ENCODE measurements around the gene RPS15.

RPS15 gene

DNA sequence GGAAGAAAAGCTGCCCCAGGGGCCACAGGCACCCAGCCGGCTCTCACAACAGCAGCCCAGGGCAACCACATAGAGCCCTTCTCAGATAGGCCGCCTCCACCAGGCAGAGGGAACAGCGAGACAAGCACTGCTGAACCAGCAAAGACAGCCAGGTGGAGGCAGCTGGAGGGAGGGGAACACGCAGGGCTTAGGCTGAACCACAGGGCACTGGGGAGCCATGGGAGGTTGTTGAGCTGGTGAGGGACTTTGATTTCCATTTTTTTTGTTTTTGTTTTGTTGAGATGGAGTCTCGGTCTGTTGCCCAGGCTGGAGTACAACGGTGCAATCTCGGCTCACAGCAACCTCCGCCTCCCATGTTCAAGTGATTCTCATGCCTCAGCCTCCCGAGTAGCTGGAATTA lies 40.4 kb upstream of the RPS15 start:
- no peak overlapping the region for H3K4me3 ChIP-seq (replicated peaks; ENCODE audit: insufficient read depth, low read length)
- peak in 1 of 2 experiments; percentile 67 for DNase-seq (ENCODE audit: low read depth in 1 of 2, low spot score in 1 of 2)
- no peak for TF ChIP-seq POLR2AphosphoS5 (IDR thresholded peaks at IDR 0.05; ENCODE audit: low read depth)
- TF ChIP-seq SPI1 (IDR thresholded peaks at IDR 0.05; ENCODE audit: borderline replicate concordance, low read depth) = no peak
- TF ChIP-seq, protein P1, sequence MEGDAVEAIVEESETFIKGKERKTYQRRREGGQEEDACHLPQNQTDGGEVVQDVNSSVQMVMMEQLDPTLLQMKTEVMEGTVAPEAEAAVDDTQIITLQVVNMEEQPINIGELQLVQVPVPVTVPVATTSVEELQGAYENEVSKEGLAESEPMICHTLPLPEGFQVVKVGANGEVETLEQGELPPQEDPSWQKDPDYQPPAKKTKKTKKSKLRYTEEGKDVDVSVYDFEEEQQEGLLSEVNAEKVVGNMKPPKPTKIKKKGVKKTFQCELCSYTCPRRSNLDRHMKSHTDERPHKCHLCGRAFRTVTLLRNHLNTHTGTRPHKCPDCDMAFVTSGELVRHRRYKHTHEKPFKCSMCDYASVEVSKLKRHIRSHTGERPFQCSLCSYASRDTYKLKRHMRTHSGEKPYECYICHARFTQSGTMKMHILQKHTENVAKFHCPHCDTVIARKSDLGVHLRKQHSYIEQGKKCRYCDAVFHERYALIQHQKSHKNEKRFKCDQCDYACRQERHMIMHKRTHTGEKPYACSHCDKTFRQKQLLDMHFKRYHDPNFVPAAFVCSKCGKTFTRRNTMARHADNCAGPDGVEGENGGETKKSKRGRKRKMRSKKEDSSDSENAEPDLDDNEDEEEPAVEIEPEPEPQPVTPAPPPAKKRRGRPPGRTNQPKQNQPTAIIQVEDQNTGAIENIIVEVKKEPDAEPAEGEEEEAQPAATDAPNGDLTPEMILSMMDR (IDR thresholded peaks at IDR 0.05; ENCODE audit: insufficient read depth, low read length) = no peak
- TF ChIP-seq GABPA (IDR thresholded peaks at IDR 0.05; ENCODE audit: low read depth) = no peak
- TF ChIP-seq, protein P2, sequence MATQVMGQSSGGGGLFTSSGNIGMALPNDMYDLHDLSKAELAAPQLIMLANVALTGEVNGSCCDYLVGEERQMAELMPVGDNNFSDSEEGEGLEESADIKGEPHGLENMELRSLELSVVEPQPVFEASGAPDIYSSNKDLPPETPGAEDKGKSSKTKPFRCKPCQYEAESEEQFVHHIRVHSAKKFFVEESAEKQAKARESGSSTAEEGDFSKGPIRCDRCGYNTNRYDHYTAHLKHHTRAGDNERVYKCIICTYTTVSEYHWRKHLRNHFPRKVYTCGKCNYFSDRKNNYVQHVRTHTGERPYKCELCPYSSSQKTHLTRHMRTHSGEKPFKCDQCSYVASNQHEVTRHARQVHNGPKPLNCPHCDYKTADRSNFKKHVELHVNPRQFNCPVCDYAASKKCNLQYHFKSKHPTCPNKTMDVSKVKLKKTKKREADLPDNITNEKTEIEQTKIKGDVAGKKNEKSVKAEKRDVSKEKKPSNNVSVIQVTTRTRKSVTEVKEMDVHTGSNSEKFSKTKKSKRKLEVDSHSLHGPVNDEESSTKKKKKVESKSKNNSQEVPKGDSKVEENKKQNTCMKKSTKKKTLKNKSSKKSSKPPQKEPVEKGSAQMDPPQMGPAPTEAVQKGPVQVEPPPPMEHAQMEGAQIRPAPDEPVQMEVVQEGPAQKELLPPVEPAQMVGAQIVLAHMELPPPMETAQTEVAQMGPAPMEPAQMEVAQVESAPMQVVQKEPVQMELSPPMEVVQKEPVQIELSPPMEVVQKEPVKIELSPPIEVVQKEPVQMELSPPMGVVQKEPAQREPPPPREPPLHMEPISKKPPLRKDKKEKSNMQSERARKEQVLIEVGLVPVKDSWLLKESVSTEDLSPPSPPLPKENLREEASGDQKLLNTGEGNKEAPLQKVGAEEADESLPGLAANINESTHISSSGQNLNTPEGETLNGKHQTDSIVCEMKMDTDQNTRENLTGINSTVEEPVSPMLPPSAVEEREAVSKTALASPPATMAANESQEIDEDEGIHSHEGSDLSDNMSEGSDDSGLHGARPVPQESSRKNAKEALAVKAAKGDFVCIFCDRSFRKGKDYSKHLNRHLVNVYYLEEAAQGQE (IDR thresholded peaks at IDR 0.05; ENCODE audit: insufficient replicate concordance, low read depth) = no peak
- no peak overlapping the region for H3K27ac ChIP-seq (replicated peaks)
- H3K27me3 ChIP-seq (ENCODE audit: insufficient read depth, poor library complexity, severe bottlenecking) = peaks cover 5% of the 10 kb centered on the region

DNA sequence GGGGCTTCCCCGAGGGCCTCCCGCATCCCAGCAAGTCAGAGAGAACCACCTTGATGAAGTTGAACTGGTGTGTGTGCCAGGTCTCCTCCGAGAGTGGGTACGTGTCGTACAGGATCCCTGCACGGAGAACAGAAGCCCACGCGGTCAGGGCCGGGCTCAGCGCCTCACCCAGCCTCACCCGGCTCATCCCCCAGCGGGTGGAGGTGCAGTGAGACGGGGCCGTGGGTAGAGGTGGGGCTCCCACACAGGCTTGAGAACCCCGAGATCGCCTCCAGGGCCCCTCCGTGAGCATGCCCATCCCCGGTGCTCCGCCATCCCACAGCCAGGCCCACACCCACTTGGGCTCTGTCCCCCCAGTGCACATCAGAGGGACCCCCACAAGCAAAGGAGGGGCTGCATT lies 39.1 kb upstream of the RPS15 start:
- no peak for DNase-seq (ENCODE audit: low read depth in 1 of 2, low spot score in 1 of 2)
- TF ChIP-seq, protein P2 (IDR thresholded peaks at IDR 0.05; ENCODE audit: insufficient replicate concordance, low read depth) = no peak
- no peak for TF ChIP-seq GABPA (IDR thresholded peaks at IDR 0.05; ENCODE audit: low read depth)
- TF ChIP-seq SPI1 (IDR thresholded peaks at IDR 0.05; ENCODE audit: borderline replicate concordance, low read depth) = no peak
- TF ChIP-seq, protein P1 (IDR thresholded peaks at IDR 0.05; ENCODE audit: insufficient read depth, low read length) = no peak
- TF ChIP-seq POLR2AphosphoS5 (IDR thresholded peaks at IDR 0.05; ENCODE audit: low read depth) = no peak
- no peak overlapping the region for H3K27ac ChIP-seq (replicated peaks)
- no peak overlapping the region for H3K4me3 ChIP-seq (replicated peaks; ENCODE audit: insufficient read depth, low read length)
- H3K27me3 ChIP-seq (ENCODE audit: insufficient read depth, poor library complexity, severe bottlenecking) = peaks cover 5% of the 10 kb centered on the region

DNA sequence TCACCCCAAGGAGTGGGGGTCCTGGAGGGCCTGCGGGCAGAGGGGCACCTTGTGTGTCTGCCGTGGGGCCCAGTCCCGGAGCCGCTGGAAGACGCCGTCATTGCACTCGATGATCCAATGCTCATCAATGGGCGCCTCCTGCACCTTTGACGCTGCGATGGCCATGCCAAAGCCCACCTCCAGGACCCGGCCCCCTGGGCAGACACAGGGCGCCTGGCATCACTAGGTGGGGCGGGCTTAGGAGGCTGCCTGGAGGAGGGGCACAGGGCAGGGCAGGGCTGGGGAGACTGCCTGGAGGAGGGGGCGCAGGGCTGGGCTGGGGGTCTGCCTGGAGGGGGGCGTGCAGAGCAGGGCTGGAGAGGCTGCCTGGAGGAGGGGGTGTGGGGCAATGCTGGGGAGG lies 38.5 kb upstream of the RPS15 start:
- H3K4me3 ChIP-seq (replicated peaks; ENCODE audit: insufficient read depth, low read length) = no peak overlapping the region

More for the DNA sequence above, 38.5 kb upstream of the RPS15 start:
- peaks cover 5% of the 10 kb centered on the region for H3K27me3 ChIP-seq (ENCODE audit: insufficient read depth, poor library complexity, severe bottlenecking)
- no peak overlapping the region for H3K27ac ChIP-seq (replicated peaks)
- TF ChIP-seq, protein P1 (IDR thresholded peaks at IDR 0.05; ENCODE audit: insufficient read depth, low read length) = no peak
- TF ChIP-seq POLR2AphosphoS5 (IDR thresholded peaks at IDR 0.05; ENCODE audit: low read depth) (no peak), SPI1 (IDR thresholded peaks at IDR 0.05; ENCODE audit: borderline replicate concordance, low read depth) (no peak), GABPA (IDR thresholded peaks at IDR 0.05; ENCODE audit: low read depth) (no peak)
- TF ChIP-seq, protein P2 (IDR thresholded peaks at IDR 0.05; ENCODE audit: insufficient replicate concordance, low read depth) = no peak
- DNase-seq (ENCODE audit: low read depth in 1 of 2, low spot score in 1 of 2) = no peak

All from HL-60 (cell line).